ENCODE data around the gene GPER1.

GPER1 gene

GRCh38 chr7:1055956-1056784 lies 31.7 kb upstream of the GPER1 start:
- no peak for DNase-seq
- peaks cover 76% of the 10 kb centered on the region for H3K4me1 Mint-ChIP-seq
- no peak for TF ChIP-seq CTCF (IDR thresholded peaks at IDR 0.05)
- no peak overlapping the region for H3K27ac Mint-ChIP-seq
- no peaks in the 10 kb centered on the region for H3K9me3 Mint-ChIP-seq
- no peaks in the 10 kb centered on the region for H3K36me3 Mint-ChIP-seq (ENCODE audit: low read depth)
- no peak overlapping the region for H3K4me3 Mint-ChIP-seq
- H3K27me3 Mint-ChIP-seq (ENCODE audit: low read depth, poor library complexity), result no peaks in the 10 kb centered on the region

- peak; percentile 7 for DNase-seq
Measured at GRCh38 chr7:1056785-1057410, 31.0 kb upstream of the GPER1 start.

GRCh38 chr7:1057416-1058291 lies 30.3 kb upstream of the GPER1 start:
- Mint-ChIP-seq H3K4me3 (no peak overlapping the region), H3K36me3 (ENCODE audit: low read depth) (no peaks in the 10 kb centered on the region), H3K27ac (no peak overlapping the region), H3K9me3 (no peaks in the 10 kb centered on the region), H3K27me3 (ENCODE audit: low read depth, poor library complexity) (peaks cover 2% of the 10 kb centered on the region), H3K4me1 (peaks cover 72% of the 10 kb centered on the region)
- no peak for DNase-seq
- no peak for TF ChIP-seq CTCF (IDR thresholded peaks at IDR 0.05)

More at GRCh38 chr7:1056785-1057410, 31.0 kb upstream of the GPER1 start:
- Mint-ChIP-seq H3K4me1 (peaks cover 76% of the 10 kb centered on the region), H3K27ac (no peak overlapping the region), H3K27me3 (ENCODE audit: low read depth, poor library complexity) (no peaks in the 10 kb centered on the region), H3K9me3 (no peaks in the 10 kb centered on the region), H3K36me3 (ENCODE audit: low read depth) (no peaks in the 10 kb centered on the region), H3K4me3 (no peak overlapping the region)
- TF ChIP-seq CTCF (IDR thresholded peaks at IDR 0.05), result no peak

GRCh38 chr7:1058311-1058710 lies 29.6 kb upstream of the GPER1 start:
- H3K9me3 Mint-ChIP-seq, result no peaks in the 10 kb centered on the region
- no peaks in the 10 kb centered on the region for H3K36me3 Mint-ChIP-seq (ENCODE audit: low read depth)
- TF ChIP-seq CTCF (IDR thresholded peaks at IDR 0.05), result no peak
- no peak overlapping the region for H3K4me3 Mint-ChIP-seq
- DNase-seq, result no peak
- peaks cover 71% of the 10 kb centered on the region for H3K4me1 Mint-ChIP-seq
- H3K27me3 Mint-ChIP-seq (ENCODE audit: low read depth, poor library complexity), result peaks cover 2% of the 10 kb centered on the region
- no peak overlapping the region for H3K27ac Mint-ChIP-seq

GRCh38 chr7:1058821-1059199 lies 29.1 kb upstream of the GPER1 start:
- Mint-ChIP-seq H3K9me3 (no peaks in the 10 kb centered on the region), H3K36me3 (ENCODE audit: low read depth) (no peaks in the 10 kb centered on the region), H3K27me3 (ENCODE audit: low read depth, poor library complexity) (peaks cover 2% of the 10 kb centered on the region), H3K4me1 (peaks cover 70% of the 10 kb centered on the region), H3K27ac (no peak overlapping the region), H3K4me3 (no peak overlapping the region)
- TF ChIP-seq CTCF (IDR thresholded peaks at IDR 0.05), result no peak
- DNase-seq, result peak; percentile 9

All from nephron progenitor cell (in vitro differentiated cells).